HG02938 (cell line): ENCODE results near the gene PTPN3.

Experiments
- ATAC-seq: cut with Tn5 transposase; IDR thresholded peaks from one replicate; pipeline ENCODE4 v1.9.1; 2021; ENCODE audit warnings: mild to moderate bottlenecking, moderate library complexity; ENCODE audit not compliant: unreplicated experiment

The PTPN3 gene

DNA sequence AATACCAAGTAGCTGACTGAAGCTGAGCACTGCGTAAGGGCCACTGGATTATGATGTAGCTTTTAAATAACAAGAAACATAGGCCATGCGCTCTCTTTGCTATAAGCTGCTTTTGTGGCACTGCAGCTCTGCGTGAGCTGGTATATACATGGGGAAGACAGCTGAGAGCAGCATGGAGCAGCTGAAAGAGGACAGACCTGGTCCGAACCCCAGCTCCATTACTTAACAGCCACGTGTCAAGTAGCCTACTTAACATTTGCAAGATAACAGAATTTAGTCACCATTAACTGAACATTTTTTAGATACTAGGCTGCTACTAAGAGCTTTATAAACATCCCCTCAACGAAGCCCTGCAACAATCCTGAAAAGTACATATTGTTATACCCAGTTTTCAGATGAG is 69.3 kb downstream of the PTPN3 start:
- ATAC-seq, result no peak

DNA sequence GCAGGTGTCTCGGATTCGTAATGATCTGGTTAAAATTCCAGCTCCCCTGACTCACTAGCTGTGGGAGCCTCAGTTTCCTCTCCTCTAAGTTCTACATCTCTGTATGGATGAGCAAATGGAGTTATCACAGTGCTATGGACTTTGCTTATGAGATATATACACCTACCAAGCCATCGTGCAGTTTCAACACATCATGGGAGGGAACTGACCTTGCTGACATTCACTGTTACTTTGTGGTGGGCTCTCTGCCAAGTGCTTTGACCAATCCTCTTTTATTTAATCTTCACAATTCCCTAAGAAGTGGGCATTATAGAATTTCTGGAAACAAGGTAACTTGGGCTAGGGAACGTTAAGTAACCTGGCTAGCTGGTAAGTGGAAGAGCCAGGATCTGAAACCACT is 70.2 kb downstream of the PTPN3 start:
- ATAC-seq, result no peak

- ATAC-seq, result no peak
Observed at GRCh38 chr9:109426626-109427402, 71.3 kb downstream of the PTPN3 start.

- ATAC-seq, result no peak
Observed at GRCh38 chr9:109424618-109425017, 73.5 kb downstream of the PTPN3 start.

DNA sequence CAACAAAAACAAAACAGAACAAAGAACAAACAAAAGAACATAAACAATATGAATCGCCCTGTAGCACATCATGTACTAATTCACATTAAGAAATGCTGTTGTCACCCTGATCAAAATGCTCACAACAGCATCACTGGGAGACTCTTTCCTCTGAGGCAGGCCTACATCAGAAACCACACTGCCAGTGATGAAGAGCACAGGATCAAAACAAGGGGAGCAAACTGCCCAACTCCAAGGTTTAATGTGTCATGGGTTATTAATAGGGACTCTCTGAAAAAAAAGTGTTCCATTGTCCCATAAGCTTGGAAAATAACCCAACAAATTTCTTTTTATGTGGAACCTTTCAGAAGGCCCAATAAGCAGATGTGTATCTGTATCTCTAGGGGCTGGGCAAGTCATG is 74.2 kb downstream of the PTPN3 start:
- ATAC-seq, result no peak

GRCh38 chr9:109422641-109423040 is 75.5 kb downstream of the PTPN3 start:
- peak; percentile 84 for ATAC-seq

DNA sequence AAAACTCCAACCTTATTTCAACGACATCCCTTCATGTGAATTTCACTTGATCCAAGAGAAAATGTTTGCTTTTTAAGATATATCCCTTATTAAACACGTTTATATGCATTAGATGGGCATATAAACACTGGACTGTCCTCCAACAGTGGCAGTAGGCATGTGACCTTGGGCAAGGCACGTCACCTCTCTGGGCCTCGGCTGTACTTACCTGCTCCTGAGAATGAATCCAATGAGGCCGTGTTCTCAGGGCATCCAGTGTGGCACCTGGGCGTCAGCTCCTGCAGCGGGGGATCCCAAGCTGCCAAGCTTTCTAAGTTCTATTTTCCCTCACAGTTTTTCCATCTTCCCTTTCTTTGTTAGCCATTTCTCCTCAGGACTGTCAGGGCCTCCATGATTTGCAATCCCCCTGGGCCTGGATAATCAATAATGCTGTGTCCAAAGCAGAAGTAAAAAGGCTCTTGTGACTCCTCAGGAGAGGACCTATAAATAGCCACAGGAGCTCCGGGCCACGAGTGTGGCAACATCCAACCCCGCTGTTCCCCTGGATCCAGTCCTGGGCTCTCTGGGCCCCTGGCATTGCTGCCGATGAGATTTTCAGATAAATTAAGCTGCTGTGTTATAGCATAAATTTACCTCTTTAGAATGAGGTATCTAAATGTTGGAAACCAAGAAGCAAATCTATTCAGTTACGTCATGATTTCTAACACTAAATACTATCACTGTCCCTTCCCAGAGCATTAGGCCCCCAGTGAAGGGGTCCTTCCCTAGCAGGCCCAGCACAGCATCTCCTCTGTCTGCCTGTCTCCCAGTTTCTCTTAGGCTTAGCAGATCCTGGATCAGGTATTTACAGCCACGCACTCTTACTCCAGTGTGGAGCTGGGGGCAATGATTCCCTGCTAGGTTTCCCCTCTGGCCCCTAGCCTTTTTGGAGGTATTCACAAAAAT is 76.8 kb downstream of the PTPN3 start:
- no peak for ATAC-seq

GRCh38 chr9:109419531-109419930 is 78.6 kb downstream of the PTPN3 start:
- ATAC-seq, result no peak

- ATAC-seq, result no peak
Observed at GRCh38 chr9:109418827-109419226, 79.3 kb downstream of the PTPN3 start.

GRCh38 chr9:109417585-109418544 is 80.2 kb downstream of the PTPN3 start:
- no peak for ATAC-seq

GRCh38 chr9:109417054-109417453 is 81.1 kb downstream of the PTPN3 start:
- ATAC-seq, result no peak

- ATAC-seq, result peak; percentile 44
Observed at GRCh38 chr9:109416135-109416706, 81.9 kb downstream of the PTPN3 start.

- no peak for ATAC-seq
Observed at GRCh38 chr9:109414125-109414785, 83.9 kb downstream of the PTPN3 start.

GRCh38 chr9:109411798-109412352 is 86.2 kb downstream of the PTPN3 start:
- ATAC-seq, result peak; percentile 45

GRCh38 chr9:109411069-109411761 is 86.9 kb downstream of the PTPN3 start:
- ATAC-seq, result peak; percentile 74

GRCh38 chr9:109409773-109410397 is 88.2 kb downstream of the PTPN3 start:
- no peak for ATAC-seq

DNA sequence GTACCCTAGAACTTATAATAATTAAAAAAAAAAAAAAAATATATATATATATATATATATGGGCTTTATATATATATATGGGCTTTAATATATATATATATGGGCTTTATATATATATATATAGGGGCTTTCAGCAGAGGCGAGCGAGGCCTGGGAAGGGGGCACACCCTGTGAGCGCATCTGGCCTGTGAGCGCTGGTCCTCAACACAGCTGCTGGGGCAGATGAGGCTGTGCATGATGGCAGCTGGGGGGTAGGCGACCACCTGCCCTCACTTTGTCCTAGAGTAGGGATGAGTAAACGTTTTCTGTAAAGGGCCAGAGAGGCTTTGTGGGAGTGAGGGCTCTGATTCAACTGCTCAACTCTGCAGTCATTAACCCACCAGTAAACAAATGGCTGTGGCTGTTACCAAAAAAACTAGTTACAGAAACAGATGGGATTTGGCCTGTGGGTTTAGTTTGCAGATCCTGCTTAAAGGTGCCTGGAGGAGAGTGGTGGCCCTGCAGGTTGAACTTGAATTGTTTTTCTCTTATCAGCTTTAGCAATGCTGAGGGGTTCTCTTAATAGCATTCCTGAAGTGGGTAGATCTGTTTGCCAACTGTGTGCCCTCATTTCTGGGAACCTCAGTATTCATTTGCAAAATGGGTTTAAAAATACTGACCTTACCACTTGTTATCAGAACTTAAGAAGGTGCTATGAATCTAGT is 89.2 kb downstream of the PTPN3 start:
- ATAC-seq, result no peak

DNA sequence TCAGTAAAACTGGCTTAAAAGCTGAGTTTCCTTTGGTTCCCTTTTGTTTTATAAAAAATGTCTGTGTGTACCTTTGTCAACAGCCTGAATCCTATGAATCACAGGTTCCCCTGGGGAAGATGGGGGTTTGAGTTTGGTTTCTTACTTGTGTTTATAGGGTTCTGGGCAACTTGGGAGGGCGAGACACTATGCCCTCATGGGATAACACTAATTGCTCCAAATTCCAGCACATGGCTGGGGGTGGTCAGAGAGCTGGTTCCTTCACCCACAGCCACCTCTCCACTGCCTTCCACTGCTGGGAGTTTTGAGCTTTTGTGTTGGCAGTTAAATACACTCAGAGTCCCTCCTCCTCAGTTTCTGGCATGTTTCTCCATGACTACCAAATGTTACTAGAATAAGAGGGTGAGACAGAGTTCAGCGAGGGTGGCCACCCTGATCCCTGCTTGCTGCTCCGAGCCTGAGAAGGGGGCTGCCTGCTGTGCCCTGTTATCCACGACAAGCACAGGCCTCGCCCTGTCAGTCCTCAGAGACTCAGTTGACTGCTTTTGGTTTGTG is 94.3 kb downstream of the PTPN3 start:
- no peak for ATAC-seq
